HepG2 (cell line): Measurements from ENCODE around the gene CAMK2A. TPM values are rescaled to one million over a fixed set of nuclear protein-coding genes. Genes with fewer than 3 reads are reported as not detected.
A peak's percentile ranks its signal among the peaks of the same experiment; 100 is the strongest.

Source experiments
- ATAC-seq: fragments of 200-7000 bp; cut with Tn5 transposase; 3 replicates; pipeline ENCODE4 v1.9.1; 2020; ENCODE audit warnings: mild to moderate bottlenecking, moderate library complexity
- BruUV-seq: library from RNA; stranded (reverse); fragments of 400-500 nt; replicated peaks from 2 replicates; lab custom pipeline; 2021; lab: Mats Ljungman, UMichigan
- CTCF ChIA-PET: fragments of 300-600 bp; formaldehyde crosslinking; extraction: SDS; loops from one replicate; lab custom pipeline; 2021; ENCODE audit warnings: low total read pairs, inconsistent platforms, low intra/inter-chr PET ratio; lab: Yijun Ruan, JAX
- POLR2A ChIA-PET: fragments of 350-600 bp; sonication (Branson Sonifier 250); formaldehyde crosslinking; loops from one replicate; lab custom pipeline; 2020; ENCODE audit warnings: antibody characterized with exemption, inconsistent platforms; lab: Yijun Ruan, JAX
- DNase-seq: peaks from one replicate; pipeline ENCODE4 v3.0.0-alpha.2; 2015; ENCODE audit warnings: low spot score
- FAIRE-seq: peaks from 3 replicates; lab custom pipeline; 2011; peaks lifted over from hg19 to GRCh38; lab: Jason Lieb, UNC
- H2AFZ ChIP-seq: one replicate; pipeline ENCODE4 v1.6.1; 2011; ENCODE audit warnings: low read length, inconsistent platforms
- H3K27ac ChIP-seq: fragments of 300-600 bp; 3 replicates; pipeline ENCODE4 v1.8.0; 2011; ENCODE audit warnings: mixed run types, mild to moderate bottlenecking, mixed read lengths, low read length, inconsistent platforms; ENCODE audit not compliant: insufficient read depth; ENCODE audit errors: extremely low read length
- H3K27me3 ChIP-seq, 2 experiments: fragments of 200-600 bp in 1 of 2; 2 replicates in 1 of 2; 3 replicates in 1 of 2; pipeline versions ENCODE4 v1.6.0 to v1.8.0; 2011; ENCODE audit warnings: low read length in 2 of 2, mild to moderate bottlenecking in 2 of 2, moderate library complexity in 2 of 2, inconsistent platforms in 1 of 2; ENCODE audit not compliant: insufficient read depth in 2 of 2, control insufficient read depth in 1 of 2
- H3K36me3 ChIP-seq, 2 experiments: fragments of 200-600 bp in 1 of 2; replicated peaks in 1 of 2; 2 replicates in 1 of 2; 3 replicates in 1 of 2; pipeline versions ENCODE4 v1.5.1 to v1.8.0; 2011; ENCODE audit warnings: low read length in 2 of 2, inconsistent platforms in 1 of 2; ENCODE audit not compliant: insufficient read depth in 2 of 2, control insufficient read depth in 1 of 2
- H3K4me1 ChIP-seq: 2 replicates; pipeline ENCODE4 v1.5.1; 2012; ENCODE audit warnings: low read length, inconsistent platforms; ENCODE audit not compliant: insufficient read depth
- H3K4me2 ChIP-seq: 2 replicates; pipeline ENCODE4 v1.6.0; 2011; ENCODE audit warnings: low read depth, low read length, inconsistent platforms
- H3K4me3 ChIP-seq, 3 experiments: fragments of 200-600 bp in 1 of 3; sonication (generic), shearing (Covaris generic) in 1 of 3; replicated peaks in 1 of 3; 2 replicates each; pipeline ENCODE4 v1.5.1; 2011 to 2016; ENCODE audit warnings: low read length in 3 of 3, inconsistent platforms in 2 of 3, low read depth in 2 of 3, mild to moderate bottlenecking in 2 of 3, control low read depth in 1 of 3, mixed read lengths in 1 of 3; ENCODE audit not compliant: insufficient read depth in 1 of 3
- H3K79me2 ChIP-seq: one replicate; pipeline ENCODE4 v1.6.1; 2011; ENCODE audit warnings: low read length, inconsistent platforms; ENCODE audit not compliant: insufficient read depth
- H3K9ac ChIP-seq: 2 replicates; pipeline ENCODE4 v1.6.0; 2011; ENCODE audit warnings: mild to moderate bottlenecking, low read depth, low read length, inconsistent platforms; ENCODE audit not compliant: insufficient read depth
- H3K9me3 ChIP-seq: 2 replicates; pipeline ENCODE4 v1.5.1; 2012; ENCODE audit warnings: mild to moderate bottlenecking, low read length
- H4K20me1 ChIP-seq: 2 replicates; pipeline ENCODE4 v1.6.0; 2011; ENCODE audit warnings: inconsistent platforms, mild to moderate bottlenecking, low read length, moderate library complexity; ENCODE audit not compliant: insufficient read depth
- EP300 ChIP-seq, 3 experiments: sonication (generic) in 1 of 3; formaldehyde crosslinking in 1 of 3; IDR thresholded peaks; 2 replicates each; pipeline versions ENCODE4 v1.5.1 to v1.6.1; 2011 to 2020; ENCODE audit warnings: low read depth in 2 of 3, low read length in 2 of 3, borderline replicate concordance in 1 of 3, improper control_type of control experiment in 1 of 3, mild to moderate bottlenecking in 1 of 3, missing genetic modification reagents in 1 of 3, moderate library complexity in 1 of 3
- ONECUT2 ChIP-seq: sonication (generic); formaldehyde crosslinking; IDR thresholded peaks from 2 replicates; pipeline ENCODE4 v1.4.0; 2020; ENCODE audit warnings: missing genetic modification reagents
- ZMYM3 ChIP-seq: sonication (generic); formaldehyde crosslinking; IDR thresholded peaks from 2 replicates; pipeline ENCODE4 v1.5.1; 2020; ENCODE audit warnings: mild to moderate bottlenecking, missing genetic modification reagents
- ZNF451 ChIP-seq: sonication (generic); formaldehyde crosslinking; IDR thresholded peaks from 2 replicates; pipeline ENCODE4 v1.5.0; 2020; ENCODE audit warnings: mild to moderate bottlenecking, missing genetic modification reagents
- ZNF768 ChIP-seq: sonication (generic); formaldehyde crosslinking; IDR thresholded peaks from 2 replicates; pipeline ENCODE4 v1.4.0; 2020; ENCODE audit warnings: missing genetic modification reagents
- WGBS: methylation state at CpG from one replicate; pipeline ENCODE4 v1.1.6; 2017; ENCODE audit warnings: low lambda C conversion rate; 5-methylcytosine and 5-hydroxymethylcytosine counted together
- in situ Hi-C: cut with HindIII; loops from 2 replicates; pipeline ENCODE4 v1.10.0; 2017; ENCODE audit warnings: low pct_unique_long_range_greater_than_20kb; ENCODE audit not compliant: extremely low pct_ligation_motif_present
- intact Hi-C: fragments of 100-400 bp; cut with micrococcal nuclease; formaldehyde crosslinking; loops from one replicate; pipeline ENCODE4 v1.10.0; 2022; ENCODE audit not compliant: unreplicated experiment
- polyA plus RNA-seq, 8 experiments: library from polyadenylated mRNA; depleted of rRNA in 3 of 8; stranded (reverse) in 7 of 8; unstranded in 1 of 8; fragments of >200 nt; fragmentation: Illumina TruSeq in 4 of 8; extraction: Trizol in 4 of 8; gene quantifications; 2 replicates each; pipeline versions ENCODE4 v1.2.1 to v1.2.3, GENCODE V29; 2011 to 2016; ENCODE audit warnings: low read depth in 4 of 8, missing spikeins in 1 of 8, mixed read lengths in 1 of 8; ENCODE audit not compliant: insufficient read depth in 1 of 8
- total RNA-seq, 5 experiments: library from RNA; depleted of rRNA; stranded (reverse); fragments of >200 nt; fragmentation: Illumina TruSeq; extraction: Trizol; gene quantifications; 2 replicates each; pipeline ENCODE4 v1.2.3, GENCODE V29; 2016; ENCODE audit warnings: low read depth in 1 of 5
- TF ChIP-seq, protein P1 (sequence below): sonication (generic); formaldehyde crosslinking; IDR thresholded peaks from 2 replicates; pipeline ENCODE4 v1.4.0; 2020; ENCODE audit warnings: missing genetic modification reagents
- TF ChIP-seq, protein P2 (sequence below): sonication (generic); formaldehyde crosslinking; IDR thresholded peaks from 2 replicates; pipeline ENCODE4 v1.4.0; 2020; ENCODE audit warnings: missing genetic modification reagents

Gene CAMK2A
- total and polyA plus RNA-seq, 2 of the 13 experiments (the other 11 are each of a cell fraction or from before 2014, with no cell fraction given), result 0.11 TPM; not detected in 1

DNA sequence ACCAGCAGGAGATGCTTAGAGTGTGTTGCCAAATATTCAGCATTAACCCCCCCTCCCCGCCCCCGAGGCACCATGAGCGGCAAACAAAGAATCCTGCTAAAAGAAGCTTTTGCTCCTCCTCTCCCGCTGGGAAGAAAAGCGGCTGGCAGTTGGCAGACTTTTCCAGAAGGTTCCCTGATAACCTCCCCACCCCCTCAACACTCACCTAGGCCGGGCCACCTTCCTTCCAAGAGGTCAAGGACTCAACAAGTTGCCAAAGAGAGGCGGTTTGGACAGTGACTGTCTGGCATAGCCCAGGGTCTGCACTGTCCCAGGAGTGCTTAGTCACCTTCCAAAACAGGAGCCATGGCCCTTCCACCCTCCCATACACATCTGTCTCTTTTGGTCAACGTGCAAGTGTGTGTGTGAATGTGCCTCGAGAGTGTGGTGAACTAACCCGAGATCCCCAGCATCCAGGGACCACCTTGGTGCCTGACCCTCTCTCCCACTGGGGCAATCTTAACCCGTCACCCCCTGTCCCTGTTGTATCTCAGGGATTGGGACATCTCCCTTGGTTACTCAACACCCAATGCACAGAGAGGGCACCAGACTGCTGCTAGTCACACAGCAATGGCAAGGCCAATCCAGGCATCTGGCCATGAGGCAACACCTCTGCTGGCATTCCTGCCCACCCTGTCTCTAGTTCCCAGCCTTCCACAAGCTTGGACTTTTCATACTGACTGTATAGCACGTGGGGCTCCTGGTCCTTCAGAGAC lies 18.9 kb downstream of the CAMK2A start (continued):
- TF ChIP-seq EP300 (IDR thresholded peaks at IDR 0.05; ENCODE audit: low read depth in 2 of 2, low read length in 2 of 2) (peak in 1 of 2 experiments; percentile 19; a peak in 1 of 4 replicates), EP300 (CRISPR knock-in tag; IDR thresholded peaks at IDR 0.05; ENCODE audit: borderline replicate concordance) (no peak), ZMYM3 (peak; percentile 60; the same call in 1 of the 2 replicates), ZNF768 (CRISPR knock-in tag) (peak; percentile 100)
- TF ChIP-seq, protein P1, sequence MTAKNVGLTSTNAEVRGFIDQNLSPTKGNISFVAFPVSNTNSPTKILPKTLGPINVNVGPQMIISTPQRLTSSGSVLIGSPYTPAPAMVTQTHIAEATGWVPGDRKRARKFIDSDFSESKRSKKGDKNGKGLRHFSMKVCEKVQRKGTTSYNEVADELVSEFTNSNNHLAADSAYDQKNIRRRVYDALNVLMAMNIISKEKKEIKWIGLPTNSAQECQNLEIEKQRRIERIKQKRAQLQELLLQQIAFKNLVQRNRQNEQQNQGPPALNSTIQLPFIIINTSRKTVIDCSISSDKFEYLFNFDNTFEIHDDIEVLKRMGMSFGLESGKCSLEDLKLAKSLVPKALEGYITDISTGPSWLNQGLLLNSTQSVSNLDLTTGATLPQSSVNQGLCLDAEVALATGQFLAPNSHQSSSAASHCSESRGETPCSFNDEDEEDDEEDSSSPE (CRISPR knock-in tag), result no peak

DNA sequence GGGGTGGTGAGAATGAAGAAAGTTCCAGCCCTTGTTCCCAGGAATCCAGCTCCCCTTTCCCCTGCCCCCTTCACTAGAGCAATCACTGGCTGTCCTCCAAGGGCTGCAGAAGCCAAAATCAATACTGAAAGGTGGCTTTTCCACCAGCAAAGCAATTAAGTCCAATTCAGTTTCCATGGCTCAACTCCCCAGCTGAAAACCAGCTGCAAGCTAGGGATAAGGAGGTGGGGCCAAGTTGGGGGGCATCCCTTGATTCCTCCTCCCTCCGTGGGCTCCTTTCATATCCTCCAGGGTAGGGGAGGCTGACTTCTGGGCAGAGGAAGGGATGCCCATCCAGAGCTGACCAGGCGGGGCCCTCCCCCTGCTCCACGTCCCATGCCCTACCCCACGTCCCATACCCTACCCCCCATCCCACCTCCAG lies 22.7 kb downstream of the CAMK2A start:
- FAIRE-seq (no peak), DNase-seq (no peak), ATAC-seq (no peak)
- Histone ChIP-seq H3K4me3 (no peak overlapping the region), H3K27ac (no peak overlapping the region), H3K79me2 (no peaks in the 10 kb centered on the region), H3K9ac (no peak overlapping the region), H3K4me2 (no peak overlapping the region), H3K4me1 (peaks cover 54% of the 10 kb centered on the region), H2AFZ (no peak overlapping the region), H3K9me3 (no peaks in the 10 kb centered on the region), H3K36me3 (no peaks in the 10 kb centered on the region), H3K27me3 (peaks cover 6 to 45% of the 10 kb centered on the region in 2 experiments; a peak in 4 of 5 replicates), H4K20me1 (no peaks in the 10 kb centered on the region)
- in situ Hi-C loops (no loop called here), intact Hi-C loops (no loop called here)
- no TSS peak for BruUV-seq
- peak; percentile 70; the same call in 1 of the 2 replicates for TF ChIP-seq ONECUT2 (CRISPR knock-in tag)
- TF ChIP-seq, protein P2, sequence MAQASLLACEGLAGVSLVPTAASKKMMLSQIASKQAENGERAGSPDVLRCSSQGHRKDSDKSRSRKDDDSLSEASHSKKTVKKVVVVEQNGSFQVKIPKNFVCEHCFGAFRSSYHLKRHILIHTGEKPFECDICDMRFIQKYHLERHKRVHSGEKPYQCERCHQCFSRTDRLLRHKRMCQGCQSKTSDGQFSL (CRISPR knock-in tag), result peak; percentile 31; the same call in 1 of the 2 replicates
- no peak for TF ChIP-seq ZNF451 (CRISPR knock-in tag)
- CTCF ChIA-PET, result no interaction called here
- POLR2A ChIA-PET, result no interaction called here
- WGBS, result 15% methylated on average over 4 of the region's 4 CpGs
